HUES64 (cell line): ENCODE data around the gene COMP.

ENCODE experiments used
- H3K27ac ChIP-seq: 2 replicates; pipeline ENCODE4 v1.7.0; 2013; ENCODE audit warnings: low read depth, low read length, inconsistent platforms
- H3K27me3 ChIP-seq: 2 replicates; pipeline ENCODE4 v1.6.1; 2013; ENCODE audit warnings: mild to moderate bottlenecking, low read length; ENCODE audit not compliant: insufficient read depth
- H3K36me3 ChIP-seq: 2 replicates; pipeline ENCODE4 v1.6.1; 2013; ENCODE audit warnings: mild to moderate bottlenecking, low read length; ENCODE audit not compliant: insufficient read depth
- H3K4me1 ChIP-seq: 2 replicates; pipeline ENCODE4 v1.6.1; 2013; ENCODE audit warnings: mild to moderate bottlenecking, low read length, moderate library complexity; ENCODE audit not compliant: insufficient read depth
- H3K4me3 ChIP-seq: 2 replicates; pipeline ENCODE4 v1.5.1; 2013; ENCODE audit warnings: mild to moderate bottlenecking, low read length, moderate library complexity
- H3K9ac ChIP-seq: 2 replicates; pipeline ENCODE4 v1.6.1; 2013; ENCODE audit warnings: mild to moderate bottlenecking, low read depth, low read length
- H3K9me3 ChIP-seq: 2 replicates; pipeline ENCODE4 v1.6.1; 2013; ENCODE audit warnings: low read depth, low read length; ENCODE audit not compliant: insufficient read depth
- WGBS: fragments of 150-250, 120-280 bp; methylation state at CpG from one replicate; pipeline ENCODE4 v1.1.7; 2013; ENCODE audit warnings: missing lambda C conversion rate; 5-methylcytosine and 5-hydroxymethylcytosine counted together

The COMP gene

DNA sequence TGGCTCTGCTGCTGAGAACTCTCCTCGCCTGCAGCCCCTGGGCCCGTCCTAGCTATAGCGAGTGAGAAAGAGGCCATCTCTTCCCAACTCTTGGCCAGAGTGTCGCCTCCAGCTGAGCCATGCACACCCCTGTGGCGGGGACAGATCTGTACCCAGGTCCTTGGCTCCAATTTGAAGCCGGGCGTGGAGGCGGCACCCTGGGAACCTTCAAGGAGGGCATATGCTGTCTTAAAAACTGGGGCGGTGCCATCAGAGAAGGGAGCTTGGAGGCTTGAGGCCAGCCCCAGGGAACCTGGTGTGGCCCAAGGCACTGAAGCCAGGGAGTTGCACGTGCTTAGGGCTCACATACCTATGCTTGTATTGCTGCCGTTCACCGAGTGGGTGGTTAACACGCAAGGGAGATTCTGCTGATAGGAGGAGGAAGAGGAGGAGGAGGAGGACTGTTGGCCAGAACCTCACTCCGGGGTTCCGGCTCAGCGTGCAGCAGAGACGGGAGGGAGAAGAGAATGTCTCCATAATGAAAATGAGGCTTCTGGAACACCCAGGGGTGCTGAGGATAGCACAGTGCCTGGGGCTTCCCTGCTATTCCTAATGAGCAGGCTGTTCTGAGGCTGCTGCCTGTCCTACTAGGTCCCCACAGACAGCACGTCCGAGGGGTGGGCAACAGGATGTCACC is 40.7 kb downstream of the COMP start:
- H3K27ac ChIP-seq = no peak overlapping the region
- no peak overlapping the region for H3K9ac ChIP-seq
- H3K9me3 ChIP-seq = no peaks in the 10 kb centered on the region
- peaks cover 7% of the 10 kb centered on the region; the same call in 1 of the 2 replicates for H3K36me3 ChIP-seq
- peaks cover 17% of the 10 kb centered on the region for H3K4me1 ChIP-seq
- no peaks in the 10 kb centered on the region for H3K27me3 ChIP-seq
- 90% methylated on average over 19 of the region's 19 CpGs for WGBS
- H3K4me3 ChIP-seq = no peak overlapping the region

DNA sequence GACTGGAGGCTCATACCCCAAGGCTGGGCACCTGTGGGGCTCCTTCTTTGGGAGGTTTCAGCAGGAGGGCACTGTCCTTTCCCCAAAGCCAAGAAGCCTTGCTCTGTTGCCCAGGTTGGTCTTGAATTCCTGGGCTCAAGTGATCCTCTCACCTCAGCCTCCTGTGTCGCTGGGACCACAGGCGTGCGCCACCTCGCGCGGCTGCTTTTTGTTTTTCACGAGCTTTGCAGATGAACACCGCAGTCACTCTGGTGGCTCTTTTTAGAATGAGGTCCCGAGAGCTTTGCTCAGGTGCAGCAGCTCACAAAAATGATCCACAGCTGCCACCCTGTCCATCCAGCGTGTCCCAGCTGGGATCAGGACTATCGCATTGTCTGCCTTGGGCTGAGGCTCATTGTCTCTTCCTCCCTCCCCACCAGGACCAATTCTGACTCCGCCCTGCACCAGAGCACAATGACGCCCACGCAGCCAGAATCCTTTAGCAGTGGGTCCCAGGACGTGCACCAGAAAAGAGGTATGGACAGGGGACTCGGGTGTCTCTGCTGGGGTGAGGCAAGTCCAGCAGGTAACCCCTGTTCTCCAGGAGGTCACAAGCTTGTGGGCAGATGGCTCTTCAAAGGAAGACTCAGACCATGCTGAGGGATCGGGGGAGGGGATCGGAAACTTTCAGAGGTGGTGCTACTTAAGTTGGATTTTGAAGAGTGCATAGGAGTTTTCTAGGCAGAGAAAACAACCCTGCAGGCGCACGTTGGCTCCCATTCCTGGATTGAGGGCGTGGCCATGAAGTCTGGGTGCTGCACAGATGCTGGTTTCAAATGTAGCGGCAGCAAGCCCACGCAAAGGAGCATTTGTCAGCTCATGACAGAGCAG is 41.5 kb downstream of the COMP start:
- Histone ChIP-seq H3K4me3 (no peak overlapping the region), H3K27ac (no peak overlapping the region), H3K27me3 (no peaks in the 10 kb centered on the region), H3K9me3 (no peaks in the 10 kb centered on the region), H3K36me3 (peaks cover 7% of the 10 kb centered on the region; the same call in 1 of the 2 replicates), H3K4me1 (peaks cover 17% of the 10 kb centered on the region), H3K9ac (no peak overlapping the region; the same call in 1 of the 2 replicates)
- 84% methylated on average over 23 of the region's 23 CpGs for WGBS

DNA sequence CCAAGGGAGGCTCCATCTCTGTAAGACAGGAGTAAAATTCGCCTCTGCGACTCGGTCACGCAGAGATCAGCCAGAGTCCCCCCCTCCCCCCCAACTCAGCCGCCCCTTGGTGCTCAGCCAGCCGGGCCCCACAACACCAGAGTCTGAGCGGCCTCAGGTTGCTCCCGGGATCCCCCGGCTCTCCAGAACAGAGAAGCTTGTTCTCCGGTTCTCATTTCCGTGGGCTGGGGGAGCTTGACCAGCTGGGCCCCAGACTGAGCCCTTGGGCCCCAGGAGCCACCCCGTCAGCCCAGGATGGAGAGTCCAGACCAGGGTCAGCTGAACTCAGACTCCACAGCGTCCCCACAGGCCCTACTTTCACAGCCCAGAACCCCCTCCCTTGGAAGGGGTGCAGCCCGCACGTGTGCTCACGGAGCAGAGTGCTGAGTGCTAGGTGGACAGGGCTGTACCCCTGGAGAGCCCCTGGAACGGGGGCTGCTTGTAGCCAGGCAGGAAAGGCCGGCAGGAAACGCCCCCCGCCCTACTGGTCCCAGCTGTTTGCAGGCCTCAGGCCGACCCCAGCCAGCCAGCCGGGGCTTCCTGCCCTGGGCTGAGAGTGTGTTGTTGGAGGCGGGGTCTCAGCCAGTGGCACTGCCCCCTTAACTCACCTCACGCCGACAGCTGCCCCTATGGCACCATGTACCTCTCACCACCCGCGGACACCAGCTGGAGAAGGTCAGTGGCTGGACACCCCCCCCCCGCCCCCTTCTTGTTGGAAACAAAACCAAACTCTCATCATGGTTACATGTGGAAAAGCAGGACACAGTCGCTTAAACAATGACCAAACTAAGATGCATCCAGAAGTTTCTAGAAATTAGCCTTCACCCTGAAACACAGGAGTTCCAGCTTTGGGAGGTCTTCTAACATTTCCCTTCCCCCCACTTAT is 44.4 kb downstream of the COMP start:
- no peak overlapping the region for H3K4me3 ChIP-seq
- H3K9ac ChIP-seq = peak overlapping the region; percentile 20; the same call in 1 of the 2 replicates
- H3K9me3 ChIP-seq = no peaks in the 10 kb centered on the region
- no peak overlapping the region for H3K27ac ChIP-seq
- peaks cover 17% of the 10 kb centered on the region for H3K4me1 ChIP-seq
- H3K36me3 ChIP-seq = no peaks in the 10 kb centered on the region
- no peaks in the 10 kb centered on the region for H3K27me3 ChIP-seq
- WGBS = 79% methylated on average over 28 of the region's 29 CpGs

DNA sequence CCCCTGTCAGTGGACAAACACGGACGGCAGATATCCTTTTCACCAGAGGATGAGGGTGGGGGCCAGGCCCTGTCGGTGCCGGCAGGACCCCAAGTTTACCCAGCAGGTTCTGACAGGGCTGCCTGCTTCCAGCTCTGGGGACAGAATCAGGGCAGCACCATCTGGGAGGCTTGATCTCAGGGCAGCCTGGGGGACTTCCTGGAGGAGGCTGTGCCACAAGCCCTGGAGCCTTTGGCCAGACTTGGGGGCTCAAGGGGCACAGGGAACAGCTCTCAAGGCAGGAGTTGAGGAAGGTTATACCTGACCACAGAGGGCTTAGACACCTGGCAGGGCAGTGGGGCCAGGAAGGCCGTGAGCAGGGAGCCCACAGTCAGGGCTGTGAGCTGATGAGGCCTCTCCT is 45.2 kb downstream of the COMP start:
- peaks cover 17% of the 10 kb centered on the region for H3K4me1 ChIP-seq
- 91% methylated on average over 5 of the region's 5 CpGs for WGBS
- no peak overlapping the region for H3K27ac ChIP-seq
- no peaks in the 10 kb centered on the region for H3K36me3 ChIP-seq
- H3K9ac ChIP-seq = peak overlapping the region; percentile 20; the same call in 1 of the 2 replicates
- no peaks in the 10 kb centered on the region for H3K27me3 ChIP-seq
- no peak overlapping the region for H3K4me3 ChIP-seq
- H3K9me3 ChIP-seq = no peaks in the 10 kb centered on the region

DNA sequence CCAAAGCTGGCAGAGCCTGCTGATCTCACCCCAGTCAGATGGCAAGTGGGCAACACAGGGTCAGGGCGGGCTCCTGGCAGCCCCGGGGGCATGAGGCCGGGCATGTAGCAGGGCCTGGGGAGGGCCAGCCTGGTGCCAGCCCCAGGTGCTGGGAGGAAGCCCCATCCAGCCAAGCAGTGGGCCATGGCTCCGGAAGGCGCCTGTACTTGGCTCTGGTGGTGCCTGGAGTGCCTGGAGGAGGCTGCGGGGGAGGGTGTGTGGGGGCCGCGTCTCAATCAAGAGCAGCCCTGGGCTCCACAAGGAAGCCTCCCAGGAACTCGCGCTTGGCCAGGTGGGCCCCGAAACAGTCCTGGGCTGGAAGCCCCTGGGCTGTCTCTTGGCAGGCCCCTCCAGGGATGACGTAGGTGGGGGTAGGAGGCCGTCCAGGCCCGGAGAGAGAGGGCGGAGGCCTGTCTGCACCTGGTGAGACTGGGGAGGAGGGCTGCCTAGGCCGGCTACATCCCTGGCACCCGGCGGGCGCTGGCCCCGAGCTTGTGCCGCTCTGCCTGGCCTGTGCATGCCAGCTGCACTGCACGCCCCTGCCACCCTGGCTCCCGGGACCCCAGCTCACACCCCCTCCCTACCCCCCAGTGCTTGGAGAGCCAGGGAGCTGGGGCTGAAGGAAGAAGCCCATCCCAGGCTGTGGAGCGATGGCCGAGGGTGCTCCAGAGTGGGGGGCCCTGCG is 45.9 kb downstream of the COMP start:
- Histone ChIP-seq H3K27ac (no peak overlapping the region), H3K4me1 (peaks cover 16% of the 10 kb centered on the region), H3K9ac (no peak overlapping the region), H3K27me3 (no peaks in the 10 kb centered on the region), H3K9me3 (no peaks in the 10 kb centered on the region), H3K4me3 (no peak overlapping the region), H3K36me3 (no peaks in the 10 kb centered on the region)
- WGBS = 93% methylated on average over 26 of the region's 26 CpGs

DNA sequence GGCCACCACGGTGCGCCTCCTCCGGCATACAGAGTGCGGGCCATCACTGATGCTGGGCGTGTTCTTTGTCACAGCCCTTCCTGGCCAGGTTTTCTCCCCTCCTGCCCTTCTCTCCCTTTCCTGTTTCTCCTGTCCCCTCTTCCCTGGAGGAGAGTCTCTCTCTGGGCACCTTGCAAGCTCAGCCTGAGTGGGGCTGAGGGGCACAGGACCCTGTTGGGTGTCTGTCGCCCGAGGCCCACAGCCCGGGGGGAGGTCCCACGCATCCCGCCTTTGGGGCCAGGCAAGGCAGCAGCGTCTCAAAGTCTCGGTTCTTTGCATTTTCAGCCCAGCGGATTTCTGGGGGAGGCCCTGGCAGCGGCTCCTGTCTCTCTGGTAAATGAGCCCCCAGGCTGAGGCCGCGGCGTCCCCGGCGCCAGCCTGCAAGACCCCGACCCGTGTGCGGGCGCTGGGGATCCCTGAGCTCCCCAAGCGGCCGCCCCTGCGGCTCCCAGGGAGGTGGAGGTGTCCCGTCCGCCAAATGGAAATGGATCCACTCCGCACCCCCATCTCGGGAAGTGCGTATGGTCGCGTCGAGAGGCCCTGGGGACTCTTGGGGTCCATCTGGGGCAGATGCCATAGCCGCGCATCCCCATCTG is 47.2 kb downstream of the COMP start:
- no peaks in the 10 kb centered on the region for H3K36me3 ChIP-seq
- H3K27ac ChIP-seq = no peak overlapping the region
- H3K4me3 ChIP-seq = no peak overlapping the region
- H3K27me3 ChIP-seq = no peaks in the 10 kb centered on the region
- no peaks in the 10 kb centered on the region for H3K9me3 ChIP-seq
- H3K9ac ChIP-seq = no peak overlapping the region
- peaks cover 8% of the 10 kb centered on the region for H3K4me1 ChIP-seq
- WGBS = 96% methylated on average over 36 of the region's 36 CpGs

DNA sequence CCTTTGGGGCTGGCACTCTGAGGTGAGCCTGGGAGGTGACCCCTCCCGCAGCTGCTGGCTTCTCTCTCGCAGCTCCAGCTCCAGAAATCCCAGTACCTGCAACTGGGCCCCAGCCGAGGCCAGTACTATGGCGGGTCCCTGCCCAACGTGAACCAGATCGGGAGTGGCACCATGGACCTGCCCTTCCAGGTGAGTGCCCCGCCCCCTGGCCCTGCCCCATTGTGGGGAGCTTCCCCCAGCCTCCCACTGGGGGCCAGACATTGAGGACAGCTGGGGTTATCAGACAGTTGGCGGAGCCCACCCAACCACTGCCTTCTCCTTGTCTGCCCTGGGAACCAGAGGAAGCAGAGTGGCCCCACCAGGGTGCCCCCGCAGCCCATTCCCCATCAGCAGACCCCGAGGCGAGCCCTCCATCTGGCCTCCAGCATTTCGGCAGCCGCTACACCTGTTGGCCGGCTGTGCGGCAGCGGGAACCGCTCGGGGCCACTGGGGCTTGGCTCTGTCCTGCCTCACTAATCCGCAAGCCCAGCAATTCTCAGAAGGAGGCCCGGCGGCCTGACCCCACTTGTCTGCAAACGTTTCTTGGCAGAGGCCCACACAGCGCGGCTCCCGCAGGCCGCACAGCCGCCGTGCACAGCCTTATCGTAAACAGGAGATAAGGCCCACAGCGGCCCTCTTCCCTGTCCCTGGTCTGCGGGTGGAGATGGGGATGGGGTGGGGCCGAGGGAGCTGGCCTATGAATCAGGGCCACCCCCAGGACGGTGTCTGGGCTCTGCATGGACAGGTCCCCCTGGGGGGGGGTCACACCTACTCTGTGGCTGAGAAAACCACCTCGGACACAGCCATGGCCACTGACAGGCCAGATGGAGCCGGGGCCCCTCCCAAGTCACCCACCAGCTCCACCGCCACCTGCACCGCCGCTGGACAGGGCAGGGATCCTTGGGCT is 48.0 kb downstream of the COMP start:
- no peak overlapping the region for H3K9ac ChIP-seq
- no peaks in the 10 kb centered on the region for H3K27me3 ChIP-seq
- peaks cover 8% of the 10 kb centered on the region for H3K4me1 ChIP-seq
- no peak overlapping the region for H3K27ac ChIP-seq
- 90% methylated on average over 38 of the region's 38 CpGs for WGBS
- H3K9me3 ChIP-seq = no peaks in the 10 kb centered on the region
- H3K36me3 ChIP-seq = no peaks in the 10 kb centered on the region
- H3K4me3 ChIP-seq = no peak overlapping the region

DNA sequence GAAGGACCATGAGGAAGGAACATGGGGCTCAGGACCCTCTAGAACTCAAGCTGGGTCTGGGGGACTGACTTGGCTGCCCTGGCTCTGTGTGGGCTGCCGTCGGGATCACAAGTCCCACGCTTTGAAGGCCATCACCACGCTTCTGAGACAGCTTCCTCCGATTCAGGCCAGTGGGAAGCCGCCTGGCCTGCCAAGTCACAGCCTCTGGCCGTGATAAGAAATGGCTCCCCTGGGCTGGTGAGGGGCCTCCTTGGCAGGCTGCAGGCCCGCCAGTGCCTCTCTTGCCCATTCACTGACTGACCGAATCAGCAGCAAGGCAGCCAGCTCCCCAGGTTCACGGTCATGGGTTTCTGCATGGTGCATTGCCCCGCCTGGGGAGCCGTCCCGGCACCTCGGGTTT is 48.8 kb downstream of the COMP start:
- no peaks in the 10 kb centered on the region for H3K36me3 ChIP-seq
- H3K9ac ChIP-seq = no peak overlapping the region
- no peaks in the 10 kb centered on the region for H3K27me3 ChIP-seq
- no peaks in the 10 kb centered on the region for H3K9me3 ChIP-seq
- H3K27ac ChIP-seq = no peak overlapping the region
- no peak overlapping the region for H3K4me3 ChIP-seq
- 93% methylated on average over 14 of the region's 14 CpGs for WGBS
- H3K4me1 ChIP-seq = peaks cover 8% of the 10 kb centered on the region

DNA sequence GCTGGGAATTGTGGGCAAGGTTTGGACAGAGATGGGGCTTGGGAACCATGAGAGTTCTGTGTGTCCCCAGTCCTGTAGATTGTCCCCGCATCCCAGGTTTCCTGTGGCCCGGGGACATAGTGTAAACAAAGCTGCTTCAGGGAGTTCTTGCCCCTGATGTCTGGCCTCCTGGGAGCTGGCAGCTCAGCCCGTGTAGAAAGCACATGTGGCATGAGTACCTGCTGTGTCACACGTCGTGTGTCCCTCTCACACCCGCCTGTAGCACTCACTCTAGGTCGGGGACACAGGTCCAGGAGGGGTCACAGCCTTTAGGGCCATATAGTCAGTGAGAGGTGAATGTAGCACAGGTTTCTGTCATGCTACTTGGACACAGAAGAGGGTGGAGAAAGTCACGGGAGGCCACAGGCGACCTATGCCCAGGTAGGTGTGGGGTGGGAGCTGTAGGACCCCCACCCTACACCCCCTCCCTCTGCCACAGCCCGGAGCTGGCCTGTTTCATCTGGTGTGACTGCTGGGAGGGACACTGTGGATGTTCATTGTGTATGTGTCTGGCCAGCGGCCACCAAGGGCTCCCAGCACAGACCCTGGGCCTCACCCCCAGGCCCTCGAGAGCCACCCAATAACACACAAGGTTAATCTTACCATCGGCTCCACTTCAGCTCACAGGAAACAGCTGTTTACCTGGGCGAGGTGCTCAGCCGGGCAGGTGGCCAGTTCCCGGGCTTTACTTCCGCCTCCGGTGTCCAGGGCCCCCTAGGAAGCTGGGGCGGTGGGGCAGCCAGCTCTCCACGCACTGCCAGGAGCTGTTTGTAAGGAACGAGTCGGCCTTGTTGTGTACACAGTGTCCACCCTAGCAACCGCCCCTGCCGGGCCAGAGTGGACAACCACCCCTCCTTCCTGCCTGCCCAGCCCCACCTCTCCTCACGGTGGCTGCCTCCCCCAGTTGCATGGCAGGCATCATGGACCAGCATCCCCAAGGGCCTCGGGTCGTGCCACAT is 49.7 kb downstream of the COMP start:
- Histone ChIP-seq H3K9ac (no peak overlapping the region), H3K4me1 (peaks cover under 1% of the 10 kb centered on the region; the same call in 1 of the 2 replicates), H3K27ac (no peak overlapping the region), H3K4me3 (no peak overlapping the region), H3K36me3 (no peaks in the 10 kb centered on the region), H3K27me3 (no peaks in the 10 kb centered on the region), H3K9me3 (no peaks in the 10 kb centered on the region)
- 88% methylated on average over 24 of the region's 27 CpGs for whole genome bisulfite sequencing
